KMS-11 (cell line): ENCODE results near the gene TTC16.
"Not testable (repeated sequence)": the region's sequence is repeated elsewhere in the genome, so short reads cannot be mapped to it uniquely, and the experiment has no call there.

Experiments used
- H2AFZ ChIP-seq: fragments of 200-600 bp; sonication (generic); 2 replicates; pipeline ENCODE4 v1.6.1; 2016; ENCODE audit warnings: antibody characterized with exemption, mixed run types, low read depth
- H3K27ac ChIP-seq: fragments of 200-600 bp; sonication (generic); 2 replicates; pipeline ENCODE4 v1.6.1; 2016; ENCODE audit warnings: mild to moderate bottlenecking, mixed run types
- H3K27me3 ChIP-seq: fragments of 200-600 bp; sonication (generic); 2 replicates; pipeline ENCODE4 v1.6.1; 2017; ENCODE audit warnings: mild to moderate bottlenecking, low read depth, mixed run types, moderate library complexity; ENCODE audit not compliant: insufficient read depth
- H3K36me3 ChIP-seq: fragments of 200-600 bp; sonication (generic); 2 replicates; pipeline ENCODE4 v1.6.1; 2017; ENCODE audit warnings: mild to moderate bottlenecking, mixed run types; ENCODE audit not compliant: insufficient read depth
- H3K4me1 ChIP-seq: fragments of 200-600 bp; sonication (generic); 2 replicates; pipeline ENCODE4 v1.6.1; 2016; ENCODE audit warnings: mild to moderate bottlenecking, low read depth, mixed run types; ENCODE audit not compliant: poor library complexity, severe bottlenecking
- H3K4me2 ChIP-seq: fragments of 200-600 bp; sonication (generic); 2 replicates; pipeline ENCODE4 v1.7.0; 2016; ENCODE audit warnings: mild to moderate bottlenecking, mixed run types
- H3K4me3 ChIP-seq: fragments of 200-600 bp; sonication (generic); IDR thresholded peaks from 2 replicates; pipeline ENCODE4 v1.6.1; 2017; ENCODE audit warnings: low read depth, low read length, mixed read lengths; ENCODE audit not compliant: insufficient read depth
- H3K79me2 ChIP-seq: fragments of 200-600 bp; sonication (generic); 2 replicates; pipeline ENCODE4 v1.6.1; 2016; ENCODE audit warnings: low read depth, mixed run types; ENCODE audit not compliant: insufficient read depth
- H3K9ac ChIP-seq: fragments of 200-600 bp; sonication (generic); 2 replicates; pipeline ENCODE4 v1.6.1; 2016; ENCODE audit warnings: mild to moderate bottlenecking, mixed run types
- H4K20me1 ChIP-seq: fragments of 200-600 bp; sonication (generic); 2 replicates; pipeline ENCODE4 v1.6.1; 2016; ENCODE audit warnings: mild to moderate bottlenecking, mixed run types; ENCODE audit not compliant: insufficient read depth
- TF ChIP-seq, protein P1 (sequence below): fragments of 200-600 bp; sonication (generic); conservative IDR thresholded peaks from 2 replicates; pipeline ENCODE4 v1.6.1; 2017; ENCODE audit warnings: low read depth, mild to moderate bottlenecking, antibody characterized with exemption, low read length, moderate library complexity, mixed read lengths

TTC16 gene

DNA sequence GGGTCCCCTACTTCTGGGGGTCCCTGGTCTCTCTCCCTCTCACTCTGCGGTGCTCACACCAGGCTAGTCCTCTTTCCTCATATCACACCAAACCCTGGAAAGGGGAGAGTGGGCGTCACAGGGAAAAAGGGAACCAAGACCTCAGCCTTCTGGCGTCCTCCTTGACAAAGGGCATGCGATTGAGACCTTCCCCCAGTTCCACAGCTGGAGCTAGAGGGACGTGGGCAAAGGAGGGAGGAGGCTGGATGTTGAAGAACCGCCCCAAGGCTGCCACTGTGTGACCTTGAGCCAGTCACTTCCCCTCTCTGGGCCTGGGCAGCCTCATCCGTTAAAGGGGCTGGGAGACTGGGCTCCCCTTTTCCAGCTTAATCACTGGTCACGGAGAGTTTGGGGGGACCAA is 37.7 kb downstream of the TTC16 start:
- Histone ChIP-seq H3K79me2 (no peaks in the 10 kb centered on the region), H3K27me3 (no peaks in the 10 kb centered on the region), H4K20me1 (no peaks in the 10 kb centered on the region), H3K9ac (no peak overlapping the region), H3K4me1 (no peaks in the 10 kb centered on the region), H3K27ac (no peak overlapping the region), H2AFZ (no peak overlapping the region), H3K4me2 (no peak overlapping the region), H3K36me3 (no peaks in the 10 kb centered on the region), H3K4me3 (no peak overlapping the region)
- TF ChIP-seq, protein P1, sequence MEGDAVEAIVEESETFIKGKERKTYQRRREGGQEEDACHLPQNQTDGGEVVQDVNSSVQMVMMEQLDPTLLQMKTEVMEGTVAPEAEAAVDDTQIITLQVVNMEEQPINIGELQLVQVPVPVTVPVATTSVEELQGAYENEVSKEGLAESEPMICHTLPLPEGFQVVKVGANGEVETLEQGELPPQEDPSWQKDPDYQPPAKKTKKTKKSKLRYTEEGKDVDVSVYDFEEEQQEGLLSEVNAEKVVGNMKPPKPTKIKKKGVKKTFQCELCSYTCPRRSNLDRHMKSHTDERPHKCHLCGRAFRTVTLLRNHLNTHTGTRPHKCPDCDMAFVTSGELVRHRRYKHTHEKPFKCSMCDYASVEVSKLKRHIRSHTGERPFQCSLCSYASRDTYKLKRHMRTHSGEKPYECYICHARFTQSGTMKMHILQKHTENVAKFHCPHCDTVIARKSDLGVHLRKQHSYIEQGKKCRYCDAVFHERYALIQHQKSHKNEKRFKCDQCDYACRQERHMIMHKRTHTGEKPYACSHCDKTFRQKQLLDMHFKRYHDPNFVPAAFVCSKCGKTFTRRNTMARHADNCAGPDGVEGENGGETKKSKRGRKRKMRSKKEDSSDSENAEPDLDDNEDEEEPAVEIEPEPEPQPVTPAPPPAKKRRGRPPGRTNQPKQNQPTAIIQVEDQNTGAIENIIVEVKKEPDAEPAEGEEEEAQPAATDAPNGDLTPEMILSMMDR = no peak

DNA sequence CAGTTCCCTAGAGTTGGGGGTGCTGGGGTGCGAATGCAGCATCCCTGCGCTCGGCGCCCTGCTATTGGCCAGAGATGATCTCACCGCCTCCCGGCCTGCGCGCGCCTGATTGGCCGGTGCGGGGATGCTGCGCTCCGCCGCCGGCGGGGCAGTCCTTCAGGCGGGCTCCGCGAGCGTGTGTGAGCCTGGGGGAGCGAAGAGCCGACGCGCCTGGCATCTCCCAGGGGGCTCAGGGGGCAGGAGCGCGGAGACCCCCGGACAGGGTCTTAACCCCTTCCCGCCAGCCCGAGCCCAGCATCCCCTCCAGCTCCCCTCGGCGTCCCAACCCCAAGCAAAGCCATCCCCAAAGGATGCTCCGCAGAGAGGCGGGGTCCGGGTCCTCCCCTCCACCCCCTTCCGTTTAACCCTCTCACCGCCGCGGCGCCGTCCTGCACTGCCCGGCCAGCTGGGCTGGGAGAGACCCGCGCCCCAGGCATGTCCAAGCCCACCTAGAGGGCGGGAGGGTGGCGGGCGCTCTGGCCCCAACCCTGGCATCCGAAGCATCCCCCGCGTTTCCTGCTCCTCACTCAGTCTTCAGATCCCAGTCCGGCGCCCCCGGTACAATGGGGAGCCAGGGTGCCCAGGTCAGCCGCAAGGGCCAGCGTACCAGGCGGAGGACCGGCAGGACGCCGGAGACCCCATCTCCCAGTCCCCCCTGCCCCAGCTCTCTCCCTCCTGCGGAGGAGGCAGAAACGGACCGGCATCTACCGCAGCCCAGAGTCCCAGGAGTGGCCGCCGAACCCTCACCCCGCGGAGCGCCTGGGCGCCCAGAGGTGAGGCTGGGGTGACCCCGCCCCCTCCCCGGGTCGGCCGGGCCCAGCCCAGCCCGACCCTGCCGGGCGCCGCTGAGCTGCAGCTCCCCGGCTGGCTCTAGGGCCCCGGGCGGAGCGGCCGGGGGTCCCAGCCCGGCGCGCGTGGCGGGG is 38.5 kb downstream of the TTC16 start:
- Histone ChIP-seq H3K27ac (no peak overlapping the region), H3K9ac (no peak overlapping the region), H4K20me1 (no peaks in the 10 kb centered on the region), H2AFZ (no peak overlapping the region), H3K4me3 (no peak overlapping the region), H3K36me3 (no peaks in the 10 kb centered on the region), H3K79me2 (no peaks in the 10 kb centered on the region), H3K4me2 (no peak overlapping the region), H3K4me1 (no peaks in the 10 kb centered on the region), H3K27me3 (no peaks in the 10 kb centered on the region)
- TF ChIP-seq, protein P1 = no peak

DNA sequence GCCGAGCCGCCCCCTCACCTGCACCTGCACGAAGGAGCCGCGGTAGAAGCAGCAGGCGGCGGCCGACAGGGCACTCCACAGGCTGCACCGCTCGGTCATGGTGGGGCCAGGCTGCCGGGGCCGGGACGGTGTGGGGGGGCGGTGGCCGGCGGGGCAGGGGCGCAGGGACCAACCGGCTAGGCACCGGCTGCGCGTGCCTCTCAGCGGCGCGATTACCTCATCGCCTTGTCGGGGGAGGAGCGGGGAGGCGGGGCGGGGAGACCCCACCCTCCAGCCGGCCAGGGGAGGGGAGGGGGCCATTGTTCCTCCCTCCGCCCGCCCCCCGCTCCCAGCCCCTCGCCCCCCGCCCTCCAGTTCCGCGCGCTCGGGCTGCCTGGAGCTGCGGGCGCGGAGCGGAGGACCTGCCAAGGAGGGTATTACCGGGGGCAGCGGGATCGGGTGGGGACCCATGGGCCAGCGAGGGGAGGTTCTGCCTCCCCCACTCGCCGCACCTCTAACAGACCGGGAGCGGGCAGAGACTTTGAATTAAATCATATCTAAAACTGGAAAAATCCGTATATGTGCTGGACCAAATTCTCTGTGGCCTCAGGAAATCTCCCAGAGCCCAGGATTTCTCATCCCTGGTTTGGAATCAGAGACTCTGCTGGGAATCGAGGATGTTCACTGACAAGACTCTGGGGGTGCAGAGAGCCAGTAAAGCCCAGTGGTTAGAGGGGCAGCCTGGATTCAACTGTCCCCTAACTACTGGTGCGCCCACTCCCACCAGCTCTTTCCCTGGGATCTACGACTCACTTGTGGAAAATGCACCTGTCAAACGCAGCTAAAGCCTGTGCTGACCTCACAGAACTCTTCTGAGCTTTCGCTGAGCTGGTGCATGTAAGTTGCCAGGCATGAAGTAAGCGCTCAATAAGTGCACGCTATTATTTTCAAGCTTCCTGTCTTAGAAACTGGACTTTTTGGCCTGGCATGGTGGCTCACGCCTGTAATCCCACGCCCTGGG is 39.5 kb downstream of the TTC16 start:
- H2AFZ ChIP-seq = no peak overlapping the region
- H3K4me3 ChIP-seq = no peak overlapping the region
- H4K20me1 ChIP-seq = no peaks in the 10 kb centered on the region
- no peak overlapping the region for H3K4me2 ChIP-seq
- H3K27me3 ChIP-seq = no peaks in the 10 kb centered on the region
- H3K27ac ChIP-seq = no peak overlapping the region
- H3K79me2 ChIP-seq = no peaks in the 10 kb centered on the region
- H3K9ac ChIP-seq = no peak overlapping the region
- H3K4me1 ChIP-seq = no peaks in the 10 kb centered on the region
- H3K36me3 ChIP-seq = no peaks in the 10 kb centered on the region
- TF ChIP-seq, protein P1 = no peak

DNA sequence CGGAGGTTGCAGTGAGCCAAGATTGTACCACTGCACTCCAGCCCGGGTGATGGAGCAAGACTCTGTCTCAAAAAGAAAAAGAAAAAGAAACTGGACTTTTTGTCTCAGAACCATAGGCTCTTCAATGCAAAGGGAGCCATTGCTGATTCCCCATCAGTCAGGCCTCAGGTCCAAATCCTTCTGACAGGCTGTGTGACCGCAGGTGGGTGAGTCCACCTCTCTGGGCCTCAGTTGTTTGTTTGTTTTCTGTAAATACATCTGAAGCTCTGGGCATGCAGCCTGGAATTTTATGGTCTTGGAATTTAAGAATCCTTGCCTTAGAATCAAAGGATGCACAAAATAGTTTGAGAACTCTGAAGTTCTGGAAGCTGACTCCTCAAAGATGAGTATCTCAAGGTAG is 40.4 kb downstream of the TTC16 start:
- H4K20me1 ChIP-seq = no peaks in the 10 kb centered on the region
- no peak overlapping the region for H3K4me2 ChIP-seq
- H3K4me3 ChIP-seq = no peak overlapping the region
- H3K9ac ChIP-seq = no peak overlapping the region
- no peaks in the 10 kb centered on the region for H3K79me2 ChIP-seq
- H3K27me3 ChIP-seq = no peaks in the 10 kb centered on the region
- H2AFZ ChIP-seq = no peak overlapping the region
- H3K36me3 ChIP-seq = no peaks in the 10 kb centered on the region
- TF ChIP-seq, protein P1 = no peak
- no peaks in the 10 kb centered on the region for H3K4me1 ChIP-seq
- no peak overlapping the region for H3K27ac ChIP-seq

DNA sequence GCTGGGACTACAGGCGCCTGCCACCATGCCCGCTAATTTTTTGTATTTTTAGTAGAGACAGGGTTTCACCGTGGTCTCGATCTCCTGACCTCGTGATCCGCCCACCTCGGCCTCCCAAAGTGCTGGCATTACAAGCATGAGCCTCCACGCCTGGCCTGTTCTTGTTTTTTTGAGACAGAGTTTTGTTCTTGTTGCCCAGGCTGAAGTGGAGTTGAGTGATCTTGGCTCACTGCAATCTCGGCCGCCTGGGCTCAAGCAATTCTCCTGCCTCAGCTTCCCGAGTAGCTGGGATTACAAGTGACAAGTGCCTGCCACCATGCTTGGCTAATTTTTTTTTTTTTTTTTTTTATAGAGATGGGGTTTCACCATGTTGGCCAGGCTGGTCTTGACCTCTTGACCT is 40.9 kb downstream of the TTC16 start:
- not testable (repeated sequence) for H3K79me2 ChIP-seq, H3K36me3 ChIP-seq, H3K4me3 ChIP-seq, H3K4me2 ChIP-seq, H3K27ac ChIP-seq, H3K4me1 ChIP-seq, H2AFZ ChIP-seq, H4K20me1 ChIP-seq, H3K27me3 ChIP-seq, H3K9ac ChIP-seq
